ENCODE data around the gene SLC17A5. TPM values are rescaled to one million over a fixed set of nuclear protein-coding genes. Genes with fewer than 3 reads are reported as not detected.

SLC17A5 gene
- total and polyA plus RNA-seq, 2 donors (not counting 3 experiments of a cell fraction or from before 2014, with no cell fraction given): 15.2 to 18.7 TPM

DNA sequence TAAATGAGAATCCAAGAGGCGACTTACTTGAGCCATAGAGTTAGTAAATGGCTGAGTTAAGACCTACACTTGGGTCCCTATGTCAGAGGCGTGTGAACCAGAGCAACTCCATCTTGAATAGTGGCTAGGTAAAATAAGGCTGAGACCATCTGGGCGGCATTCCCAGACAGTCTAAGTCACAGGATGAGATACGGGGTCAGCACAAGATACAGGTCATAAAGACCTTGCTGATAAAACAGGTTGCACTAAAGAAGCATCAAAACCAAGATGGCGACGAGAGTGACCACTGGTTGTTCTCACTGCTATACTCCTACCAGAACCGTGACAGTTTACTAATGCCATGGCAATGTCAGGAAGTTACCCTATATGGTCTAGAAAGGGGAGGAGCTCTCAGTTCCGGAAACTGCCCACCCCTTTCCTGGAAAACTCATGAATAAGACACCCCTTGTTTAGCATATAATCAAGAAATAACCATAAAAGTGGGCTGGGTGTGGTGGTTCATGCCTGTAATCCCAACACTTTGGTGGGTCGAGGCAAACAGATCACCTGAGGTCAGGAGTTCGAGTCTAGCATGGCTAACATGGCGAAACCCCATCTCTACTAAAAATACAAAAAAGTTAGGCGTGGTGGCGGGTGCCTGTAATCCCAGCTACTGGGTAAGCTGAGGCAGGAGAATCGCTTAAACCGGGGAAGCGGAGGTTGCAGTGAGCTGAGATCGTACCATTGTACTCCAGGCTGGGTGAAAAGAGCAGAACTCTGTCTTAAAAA is 89.0 kb downstream of the SLC17A5 start:
- TF ChIP-seq GATA2 (IDR thresholded peaks at IDR 0.05; ENCODE audit: insufficient read depth, insufficient read length, low read depth, low read length): no peak
- no peak for TF ChIP-seq MYC (IDR thresholded peaks at IDR 0.05; ENCODE audit: low read depth, low read length)
- TF ChIP-seq, protein P1, sequence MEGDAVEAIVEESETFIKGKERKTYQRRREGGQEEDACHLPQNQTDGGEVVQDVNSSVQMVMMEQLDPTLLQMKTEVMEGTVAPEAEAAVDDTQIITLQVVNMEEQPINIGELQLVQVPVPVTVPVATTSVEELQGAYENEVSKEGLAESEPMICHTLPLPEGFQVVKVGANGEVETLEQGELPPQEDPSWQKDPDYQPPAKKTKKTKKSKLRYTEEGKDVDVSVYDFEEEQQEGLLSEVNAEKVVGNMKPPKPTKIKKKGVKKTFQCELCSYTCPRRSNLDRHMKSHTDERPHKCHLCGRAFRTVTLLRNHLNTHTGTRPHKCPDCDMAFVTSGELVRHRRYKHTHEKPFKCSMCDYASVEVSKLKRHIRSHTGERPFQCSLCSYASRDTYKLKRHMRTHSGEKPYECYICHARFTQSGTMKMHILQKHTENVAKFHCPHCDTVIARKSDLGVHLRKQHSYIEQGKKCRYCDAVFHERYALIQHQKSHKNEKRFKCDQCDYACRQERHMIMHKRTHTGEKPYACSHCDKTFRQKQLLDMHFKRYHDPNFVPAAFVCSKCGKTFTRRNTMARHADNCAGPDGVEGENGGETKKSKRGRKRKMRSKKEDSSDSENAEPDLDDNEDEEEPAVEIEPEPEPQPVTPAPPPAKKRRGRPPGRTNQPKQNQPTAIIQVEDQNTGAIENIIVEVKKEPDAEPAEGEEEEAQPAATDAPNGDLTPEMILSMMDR (IDR thresholded peaks at IDR 0.05; ENCODE audit: extremely low read depth in 1 of 2, insufficient read depth in 1 of 2, low read depth in 1 of 2, low read length in 2 of 2): no peak
- TF ChIP-seq FOS (IDR thresholded peaks at IDR 0.05; ENCODE audit: borderline replicate concordance, insufficient read depth, low read length): no peak
- TF ChIP-seq POLR2A (IDR thresholded peaks at IDR 0.05; ENCODE audit: low read depth, low read length): no peak
- TF ChIP-seq POLR2AphosphoS5 (IDR thresholded peaks at IDR 0.05; ENCODE audit: insufficient read depth, low read depth, low read length): no peak
- TF ChIP-seq, protein P2, sequence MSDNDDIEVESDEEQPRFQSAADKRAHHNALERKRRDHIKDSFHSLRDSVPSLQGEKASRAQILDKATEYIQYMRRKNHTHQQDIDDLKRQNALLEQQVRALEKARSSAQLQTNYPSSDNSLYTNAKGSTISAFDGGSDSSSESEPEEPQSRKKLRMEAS (IDR thresholded peaks at IDR 0.05; ENCODE audit: insufficient read depth, insufficient read length): no peak
- no peak for TF ChIP-seq JUN (IDR thresholded peaks at IDR 0.05; ENCODE audit: borderline replicate concordance, insufficient read depth, insufficient read length, low read depth)
- no peak for TF ChIP-seq EZH2 (IDR thresholded peaks at IDR 0.05; ENCODE audit: borderline replicate concordance, low read depth, low read length, severe bottlenecking)
- Histone ChIP-seq H3K4me3 (replicated peaks in 1 of 3; ENCODE audit: insufficient read depth in 1 of 3, low read depth in 1 of 3, low read length in 3 of 3) (no peak overlapping the region), H3K79me2 (ENCODE audit: control insufficient read depth, insufficient read depth, low read length) (no peaks in the 10 kb centered on the region), H2AFZ (ENCODE audit: low read depth, low read length) (no peak overlapping the region), H3K36me3 (ENCODE audit: control insufficient read depth in 2 of 2, extremely low read depth in 1 of 2, insufficient read depth in 2 of 2, low read length in 2 of 2) (no peaks in the 10 kb centered on the region), H3K4me2 (ENCODE audit: insufficient read depth, low read length) (no peak overlapping the region), H3K9ac (replicated peaks; ENCODE audit: extremely low read depth, insufficient read depth, low read length) (no peak overlapping the region), H3K9me1 (replicated peaks; ENCODE audit: control insufficient read depth, extremely low read depth, insufficient read depth, low read length) (no peaks in the 10 kb centered on the region), H3K9me3 (replicated peaks; ENCODE audit: control insufficient read depth, insufficient read depth, low read length) (no peaks in the 10 kb centered on the region), H4K20me1 (replicated peaks; ENCODE audit: control insufficient read depth, extremely low read depth, insufficient read depth, low read length) (no peaks in the 10 kb centered on the region), H3K4me1 (ENCODE audit: control insufficient read depth, extremely low read depth, insufficient read depth, low read length) (peaks cover 3% of the 10 kb centered on the region), H3K27me3 (ENCODE audit: control insufficient read depth in 2 of 2, insufficient read depth in 2 of 2, low read length in 2 of 2) (no peaks in the 10 kb centered on the region), H3K27ac (ENCODE audit: insufficient read depth, low read depth, low read length) (no peak overlapping the region)
- CTCF ChIA-PET: interaction anchor here (1.0 to 2.6 kb wide), 4 partner anchors 16 to 38 kb away, joined by 3 to 12 read pairs (median 6); no protein-coding TSS in a partner anchor
- intact Hi-C loops (cut with micrococcal nuclease) (no loop called here), dilution Hi-C loops (cut with MboI; ENCODE audit: extremely low pct_ligation_motif_present, low sequenced_read_pairs) (no loop called here)
- no peak for FAIRE-seq
- DNase-seq (ENCODE audit: low read depth, low spot score): no peak
- BruUV-seq (replicated peaks): no TSS peak
- POLR2A ChIA-PET: no interaction called here
